HEK293 (cell line): ENCODE results near the gene NAALADL2.

Experiments
- CTCF ChIA-PET: fragments of 350-600 bp; formaldehyde crosslinking; extraction: SDS; loops from one replicate; lab custom pipeline; 2021; ENCODE audit warnings: antibody characterized with exemption; lab: Yijun Ruan, JAX
- POLR2A ChIA-PET: fragments of 300-600 bp; formaldehyde crosslinking; extraction: SDS; loops from one replicate; lab custom pipeline; 2020; ENCODE audit warnings: antibody characterized with exemption, inconsistent platforms; lab: Yijun Ruan, JAX
- H3K27ac ChIP-seq: fragments of 200-500 bp; sonication (Bioruptor generic); 2 replicates; pipeline ENCODE4 v1.5.1; 2014; ENCODE audit warnings: low read depth, low read length, control low read depth, inconsistent platforms; ENCODE audit errors: extremely low read depth
- H3K36me3 ChIP-seq, 2 experiments: fragments of 200-500 bp in 1 of 2; sonication (Bioruptor generic) in 1 of 2; 1 replicate in 1 of 2; 2 replicates in 1 of 2; pipeline ENCODE4 v1.5.1; 2014 to 2017; ENCODE audit warnings: inconsistent platforms in 2 of 2, low read length in 2 of 2; ENCODE audit not compliant: control insufficient read depth in 2 of 2, insufficient read depth in 1 of 2
- H3K4me1 ChIP-seq: fragments of 200-500 bp; sonication (Bioruptor generic); 2 replicates; pipeline ENCODE4 v1.5.1; 2014; ENCODE audit warnings: mild to moderate bottlenecking, low read length, inconsistent platforms; ENCODE audit not compliant: control insufficient read depth, insufficient read depth
- H3K4me3 ChIP-seq: 2 replicates; pipeline ENCODE4 v1.5.1; 2011; ENCODE audit warnings: low read depth, mild to moderate bottlenecking, control low read depth, low read length, moderate library complexity
- H3K9me3 ChIP-seq: fragments of 200-500 bp; sonication (Bioruptor generic); 2 replicates; pipeline ENCODE4 v1.5.1; 2014; ENCODE audit warnings: low read depth, low read length, inconsistent platforms; ENCODE audit not compliant: control insufficient read depth, insufficient read depth
- EGR2 ChIP-seq: fragments of 450-650 bp; formaldehyde crosslinking; IDR thresholded peaks from 2 replicates; pipeline ENCODE4 v1.5.1; 2016; ENCODE audit warnings: low read depth, missing biosample characterization, missing genetic modification characterization
- GLIS1 ChIP-seq: fragments of 450-650 bp; formaldehyde crosslinking; IDR thresholded peaks from 2 replicates; pipeline ENCODE4 v1.5.1; 2016; ENCODE audit warnings: missing biosample characterization, missing genetic modification characterization
- IKZF3 ChIP-seq: fragments of 450-650 bp; IDR thresholded peaks from 2 replicates; pipeline ENCODE4 v1.5.0; 2018; ENCODE audit warnings: missing biosample characterization, mild to moderate bottlenecking, missing genetic modification characterization, moderate library complexity
- TRIM28 ChIP-seq: IDR thresholded peaks from 2 replicates; pipeline ENCODE4 v1.6.1; 2011; ENCODE audit warnings: low read length, control low read depth, borderline replicate concordance
- ZFP3 ChIP-seq: fragments of 450-650 bp; formaldehyde crosslinking; IDR thresholded peaks from 2 replicates; pipeline ENCODE4 v1.5.1; 2016; ENCODE audit warnings: low read depth, missing biosample characterization, missing genetic modification characterization
- ZFP41 ChIP-seq: fragments of 450-650 bp; formaldehyde crosslinking; IDR thresholded peaks from 2 replicates; pipeline ENCODE4 v1.5.1; 2016; ENCODE audit warnings: missing biosample characterization, missing genetic modification characterization, borderline replicate concordance
- ZIC2 ChIP-seq: fragments of 450-650 bp; formaldehyde crosslinking; IDR thresholded peaks from 2 replicates; pipeline ENCODE4 v1.5.1; 2016; ENCODE audit warnings: missing biosample characterization, missing genetic modification characterization
- ZNF114 ChIP-seq: fragments of 450-650 bp; formaldehyde crosslinking; IDR thresholded peaks from 2 replicates; pipeline ENCODE4 v1.5.0; 2017; ENCODE audit warnings: missing biosample characterization, missing genetic modification characterization
- ZNF140 ChIP-seq: fragments of 450-650 bp; formaldehyde crosslinking; IDR thresholded peaks from 2 replicates; pipeline ENCODE4 v1.5.1; 2016; ENCODE audit warnings: missing biosample characterization, missing genetic modification characterization
- ZNF169 ChIP-seq: fragments of 450-650 bp; formaldehyde crosslinking; IDR thresholded peaks from 2 replicates; pipeline ENCODE4 v1.5.1; 2016; ENCODE audit warnings: missing biosample characterization, missing genetic modification characterization
- ZNF221 ChIP-seq: fragments of 450-650 bp; formaldehyde crosslinking; IDR thresholded peaks from 2 replicates; pipeline ENCODE4 v1.5.1; 2017; ENCODE audit warnings: missing biosample characterization, missing genetic modification characterization, borderline replicate concordance
- ZNF23 ChIP-seq: fragments of 450-650 bp; formaldehyde crosslinking; IDR thresholded peaks from 2 replicates; pipeline ENCODE4 v1.5.1; 2016; ENCODE audit warnings: missing biosample characterization, missing genetic modification characterization, borderline replicate concordance
- ZNF324 ChIP-seq: fragments of 450-650 bp; formaldehyde crosslinking; IDR thresholded peaks from 2 replicates; pipeline ENCODE4 v1.5.1; 2016; ENCODE audit warnings: missing biosample characterization, missing genetic modification characterization
- ZNF354C ChIP-seq: fragments of 450-650 bp; formaldehyde crosslinking; IDR thresholded peaks from 2 replicates; pipeline ENCODE4 v1.5.1; 2016; ENCODE audit warnings: missing biosample characterization, missing genetic modification characterization, low read depth, borderline replicate concordance
- ZNF473 ChIP-seq: fragments of 450-650 bp; formaldehyde crosslinking; IDR thresholded peaks from 2 replicates; pipeline ENCODE4 v1.5.1; 2017; ENCODE audit warnings: missing biosample characterization, missing genetic modification characterization
- ZNF555 ChIP-seq: fragments of 450-650 bp; formaldehyde crosslinking; conservative IDR thresholded peaks from 2 replicates; pipeline ENCODE4 v1.5.1; 2017; ENCODE audit warnings: missing biosample characterization, mild to moderate bottlenecking, missing genetic modification characterization, inconsistent platforms
- ZNF624 ChIP-seq: fragments of 450-650 bp; formaldehyde crosslinking; IDR thresholded peaks from 2 replicates; pipeline ENCODE4 v1.5.1; 2017; ENCODE audit warnings: missing biosample characterization, missing genetic modification characterization
- ZNF658 ChIP-seq: fragments of 450-650 bp; formaldehyde crosslinking; IDR thresholded peaks from 2 replicates; pipeline ENCODE4; 2016; ENCODE audit warnings: missing biosample characterization, missing genetic modification characterization
- ZNF701 ChIP-seq: fragments of 450-650 bp; formaldehyde crosslinking; IDR thresholded peaks from 2 replicates; pipeline ENCODE4 v1.5.1; 2016; ENCODE audit warnings: missing biosample characterization, missing genetic modification characterization
- ZNF792 ChIP-seq: fragments of 450-650 bp; formaldehyde crosslinking; IDR thresholded peaks from 2 replicates; pipeline ENCODE4 v1.5.1; 2016; ENCODE audit warnings: missing biosample characterization, missing genetic modification characterization
- TF ChIP-seq, protein P1 (sequence below): fragments of 450-650 bp; formaldehyde crosslinking; IDR thresholded peaks from 2 replicates; pipeline ENCODE4 v1.5.1; 2017; ENCODE audit warnings: missing biosample characterization, missing genetic modification characterization
- TF ChIP-seq, protein P2 (sequence below): fragments of 450-650 bp; IDR thresholded peaks from 2 replicates; pipeline ENCODE4 v1.5.1; 2018; ENCODE audit warnings: missing biosample characterization, missing genetic modification characterization
- TF ChIP-seq, protein P3 (sequence below): fragments of 450-650 bp; formaldehyde crosslinking; IDR thresholded peaks from 2 replicates; pipeline ENCODE4 v1.5.1; 2017; ENCODE audit warnings: missing biosample characterization, missing genetic modification characterization
- TF ChIP-seq, protein P4 (sequence below): fragments of 450-650 bp; formaldehyde crosslinking; IDR thresholded peaks from 2 replicates; pipeline ENCODE4 v1.5.1; 2016; ENCODE audit warnings: missing biosample characterization, missing genetic modification characterization

NAALADL2 gene

DNA sequence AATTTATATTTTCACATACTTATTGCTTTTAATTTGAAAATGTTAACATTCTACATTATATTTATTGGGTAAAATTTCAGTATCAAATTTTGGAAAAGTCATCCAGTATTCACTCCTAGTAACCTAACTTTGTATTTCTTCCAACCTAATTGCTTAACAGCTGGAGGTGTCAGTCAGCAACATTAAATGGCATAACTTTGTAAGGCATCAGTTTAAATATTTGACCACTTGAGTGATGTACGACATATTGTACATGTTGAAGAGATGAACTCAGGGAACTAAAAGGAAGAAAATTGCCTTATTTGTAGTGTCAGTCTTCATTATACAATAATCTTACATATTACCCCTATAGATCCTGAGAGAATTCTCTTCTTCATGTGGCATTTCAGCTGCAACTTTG is 326.8 kb downstream of the NAALADL2 start (continued):
- TF ChIP-seq, protein P1, sequence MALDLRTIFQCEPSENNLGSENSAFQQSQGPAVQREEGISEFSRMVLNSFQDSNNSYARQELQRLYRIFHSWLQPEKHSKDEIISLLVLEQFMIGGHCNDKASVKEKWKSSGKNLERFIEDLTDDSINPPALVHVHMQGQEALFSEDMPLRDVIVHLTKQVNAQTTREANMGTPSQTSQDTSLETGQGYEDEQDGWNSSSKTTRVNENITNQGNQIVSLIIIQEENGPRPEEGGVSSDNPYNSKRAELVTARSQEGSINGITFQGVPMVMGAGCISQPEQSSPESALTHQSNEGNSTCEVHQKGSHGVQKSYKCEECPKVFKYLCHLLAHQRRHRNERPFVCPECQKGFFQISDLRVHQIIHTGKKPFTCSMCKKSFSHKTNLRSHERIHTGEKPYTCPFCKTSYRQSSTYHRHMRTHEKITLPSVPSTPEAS (tag by site-specific recombination) = no peak
- no peak for TF ChIP-seq ZNF23 (tag by site-specific recombination)
- TF ChIP-seq ZIC2 = no peak
- no peak for TF ChIP-seq ZNF140 (tag by site-specific recombination)
- TF ChIP-seq EGR2 (tag by site-specific recombination) = no peak
- no peak for TF ChIP-seq ZNF624 (tag by site-specific recombination)
- TF ChIP-seq ZNF555 (tag by site-specific recombination) = no peak
- TF ChIP-seq, protein P2, sequence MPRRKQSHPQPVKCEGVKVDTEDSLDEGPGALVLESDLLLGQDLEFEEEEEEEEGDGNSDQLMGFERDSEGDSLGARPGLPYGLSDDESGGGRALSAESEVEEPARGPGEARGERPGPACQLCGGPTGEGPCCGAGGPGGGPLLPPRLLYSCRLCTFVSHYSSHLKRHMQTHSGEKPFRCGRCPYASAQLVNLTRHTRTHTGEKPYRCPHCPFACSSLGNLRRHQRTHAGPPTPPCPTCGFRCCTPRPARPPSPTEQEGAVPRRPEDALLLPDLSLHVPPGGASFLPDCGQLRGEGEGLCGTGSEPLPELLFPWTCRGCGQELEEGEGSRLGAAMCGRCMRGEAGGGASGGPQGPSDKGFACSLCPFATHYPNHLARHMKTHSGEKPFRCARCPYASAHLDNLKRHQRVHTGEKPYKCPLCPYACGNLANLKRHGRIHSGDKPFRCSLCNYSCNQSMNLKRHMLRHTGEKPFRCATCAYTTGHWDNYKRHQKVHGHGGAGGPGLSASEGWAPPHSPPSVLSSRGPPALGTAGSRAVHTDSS (tag by site-specific recombination) = no peak
- TF ChIP-seq, protein P3, sequence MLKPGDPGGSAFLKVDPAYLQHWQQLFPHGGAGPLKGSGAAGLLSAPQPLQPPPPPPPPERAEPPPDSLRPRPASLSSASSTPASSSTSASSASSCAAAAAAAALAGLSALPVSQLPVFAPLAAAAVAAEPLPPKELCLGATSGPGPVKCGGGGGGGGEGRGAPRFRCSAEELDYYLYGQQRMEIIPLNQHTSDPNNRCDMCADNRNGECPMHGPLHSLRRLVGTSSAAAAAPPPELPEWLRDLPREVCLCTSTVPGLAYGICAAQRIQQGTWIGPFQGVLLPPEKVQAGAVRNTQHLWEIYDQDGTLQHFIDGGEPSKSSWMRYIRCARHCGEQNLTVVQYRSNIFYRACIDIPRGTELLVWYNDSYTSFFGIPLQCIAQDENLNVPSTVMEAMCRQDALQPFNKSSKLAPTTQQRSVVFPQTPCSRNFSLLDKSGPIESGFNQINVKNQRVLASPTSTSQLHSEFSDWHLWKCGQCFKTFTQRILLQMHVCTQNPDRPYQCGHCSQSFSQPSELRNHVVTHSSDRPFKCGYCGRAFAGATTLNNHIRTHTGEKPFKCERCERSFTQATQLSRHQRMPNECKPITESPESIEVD = no peak
- no peak for TF ChIP-seq ZNF473 (tag by site-specific recombination)
- TF ChIP-seq ZNF658 (tag by site-specific recombination) = no peak
- TF ChIP-seq ZNF701 (tag by site-specific recombination) = no peak
- TF ChIP-seq, all 188 proteins: peak for 0

DNA sequence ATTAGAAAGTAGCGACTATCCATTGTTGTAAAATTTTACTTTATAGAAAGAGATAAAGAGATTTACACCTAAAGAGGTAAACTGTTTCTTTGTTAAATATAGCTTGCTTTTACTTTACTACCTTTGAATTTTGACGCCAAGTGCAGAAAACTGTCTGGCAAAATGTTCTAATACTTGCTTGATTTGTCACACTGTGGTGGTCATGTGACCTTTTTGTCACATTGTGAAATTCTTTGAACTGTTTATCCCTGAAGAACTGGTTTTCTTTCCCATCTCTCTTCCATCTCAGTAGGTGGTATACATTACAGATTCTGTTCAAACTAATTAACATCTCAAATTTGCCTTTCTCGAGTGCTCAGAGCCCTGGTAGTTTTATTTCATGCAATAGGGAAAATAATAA is 327.4 kb downstream of the NAALADL2 start:
- CTCF ChIA-PET = interaction anchor here (0.6 kb wide), 1 partner anchor 175 kb away, joined by 3 read pairs; no protein-coding TSS in a partner anchor
- Histone ChIP-seq H3K36me3 (no peaks in the 10 kb centered on the region), H3K4me1 (no peaks in the 10 kb centered on the region), H3K9me3 (no peaks in the 10 kb centered on the region), H3K27ac (no peak overlapping the region), H3K4me3 (no peak overlapping the region)
- POLR2A ChIA-PET = no interaction called here
- TF ChIP-seq ZNF23 (tag by site-specific recombination) = no peak
- TF ChIP-seq ZFP41 (tag by site-specific recombination) = no peak

DNA sequence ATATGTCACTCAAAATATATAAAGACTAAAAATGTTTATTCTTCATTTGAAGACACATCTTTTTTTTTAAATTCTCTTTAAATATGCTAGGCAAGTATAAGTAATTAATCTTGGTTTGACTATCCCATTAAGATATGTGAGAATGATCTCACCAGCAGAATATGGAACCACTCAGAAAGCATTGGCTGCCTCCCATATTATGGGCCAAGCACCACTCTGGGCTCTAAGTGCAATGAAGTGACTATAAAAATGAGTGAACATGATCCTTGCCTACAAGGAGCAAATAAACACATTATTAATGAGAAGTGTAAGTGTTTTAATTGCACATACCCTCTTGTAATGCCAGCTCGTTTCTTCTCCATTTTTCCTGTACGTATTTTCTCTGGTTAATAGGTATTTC is 328.5 kb downstream of the NAALADL2 start:
- POLR2A ChIA-PET = no interaction called here
- Histone ChIP-seq H3K4me1 (no peaks in the 10 kb centered on the region), H3K36me3 (no peaks in the 10 kb centered on the region), H3K4me3 (no peak overlapping the region), H3K9me3 (no peaks in the 10 kb centered on the region), H3K27ac (no peak overlapping the region)
- CTCF ChIA-PET = no interaction called here
- TF ChIP-seq, protein P4, sequence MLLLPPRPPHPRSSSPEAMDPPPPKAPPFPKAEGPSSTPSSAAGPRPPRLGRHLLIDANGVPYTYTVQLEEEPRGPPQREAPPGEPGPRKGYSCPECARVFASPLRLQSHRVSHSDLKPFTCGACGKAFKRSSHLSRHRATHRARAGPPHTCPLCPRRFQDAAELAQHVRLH (tag by site-specific recombination) = no peak
- no peak for TF ChIP-seq ZNF169 (tag by site-specific recombination)
- TF ChIP-seq ZNF221 = no peak
- TF ChIP-seq GLIS1 (tag by site-specific recombination) = no peak
- TF ChIP-seq TRIM28 = no peak
- no peak for TF ChIP-seq ZNF114 (tag by site-specific recombination)
- no peak for TF ChIP-seq ZNF354C (tag by site-specific recombination)
- TF ChIP-seq ZFP3 (tag by site-specific recombination) = no peak
- no peak for TF ChIP-seq ZNF324
- TF ChIP-seq, protein P2 (tag by site-specific recombination) = no peak
- TF ChIP-seq ZNF792 (tag by site-specific recombination) = no peak
- no peak for TF ChIP-seq IKZF3 (tag by site-specific recombination)
